Measurements from ENCODE around the gene MOGAT3. TPM values are rescaled to one million over a fixed set of nuclear protein-coding genes. Genes with fewer than 3 reads are reported as not detected.

MOGAT3 gene
- polyA plus RNA-seq, 4 donors = 0.10 to 1.4 (median 0.41) TPM

- DNase-seq (ENCODE audit: low read depth in 4 of 4, low spot score in 3 of 4) = no peak
These were observed 26.4 kb downstream of the MOGAT3 start for GRCh38 chr7:101174322-101174854.

- DNase-seq (ENCODE audit: low read depth in 4 of 4, low spot score in 3 of 4) = no peak
These were observed 27.0 kb downstream of the MOGAT3 start for GRCh38 chr7:101173752-101174244.

GRCh38 chr7:101172854-101173751, 27.7 kb downstream of the MOGAT3 start:
- DNase-seq (ENCODE audit: low read depth in 4 of 4, low spot score in 3 of 4) = no peak

GRCh38 chr7:101172005-101172853, 28.6 kb downstream of the MOGAT3 start:
- DNase-seq (ENCODE audit: low read depth in 4 of 4, low spot score in 3 of 4) = no peak

GRCh38 chr7:101171442-101171837, 29.4 kb downstream of the MOGAT3 start:
- no peak for DNase-seq (ENCODE audit: low read depth in 4 of 4, low spot score in 3 of 4)

GRCh38 chr7:101170617-101171441, 30.0 kb downstream of the MOGAT3 start:
- no peak for DNase-seq (ENCODE audit: low read depth in 4 of 4, low spot score in 3 of 4)

- DNase-seq (ENCODE audit: low read depth in 4 of 4, low spot score in 3 of 4) = no peak
These were observed 30.8 kb downstream of the MOGAT3 start for GRCh38 chr7:101169838-101170551.

GRCh38 chr7:101169110-101169837, 31.6 kb downstream of the MOGAT3 start:
- DNase-seq (ENCODE audit: low read depth in 4 of 4, low spot score in 3 of 4) = no peak

GRCh38 chr7:101168412-101169049, 32.3 kb downstream of the MOGAT3 start:
- DNase-seq (ENCODE audit: low read depth in 4 of 4, low spot score in 3 of 4) = no peak

- no peak for DNase-seq (ENCODE audit: low read depth in 4 of 4, low spot score in 3 of 4)
These were observed 33.0 kb downstream of the MOGAT3 start for GRCh38 chr7:101167645-101168411.

GRCh38 chr7:101166909-101167644, 33.8 kb downstream of the MOGAT3 start:
- DNase-seq (ENCODE audit: low read depth in 4 of 4, low spot score in 3 of 4) = no peak

GRCh38 chr7:101166648-101166908, 34.3 kb downstream of the MOGAT3 start:
- DNase-seq (ENCODE audit: low read depth in 4 of 4, low spot score in 3 of 4) = no peak

GRCh38 chr7:101165958-101166647, 34.7 kb downstream of the MOGAT3 start:
- no peak for DNase-seq (ENCODE audit: low read depth in 4 of 4, low spot score in 3 of 4)

- DNase-seq (ENCODE audit: low read depth in 4 of 4, low spot score in 3 of 4) = peak in 3 of 4 donors; percentile 78 to 81 (median 78)
These were observed 35.5 kb downstream of the MOGAT3 start, which contains the start of gene VGF for GRCh38 chr7:101165075-101165957. VGF (minus strand) TSS chr7:101165569; CDS start chr7:101164843, 726 bp downstream.

GRCh38 chr7:101164071-101164840, 36.6 kb downstream of the MOGAT3 start:
- no peak for DNase-seq (ENCODE audit: low read depth in 4 of 4, low spot score in 3 of 4)
